H9 (cell line): ENCODE results near the gene OAS1. TPM values are rescaled to one million over a fixed set of nuclear protein-coding genes. Genes with fewer than 3 reads are reported as not detected.

Source experiments
- DNase-seq: peaks from one replicate; pipeline ENCODE4 v3.0.0-alpha.2; 2017
- H2AFZ ChIP-seq: one replicate; pipeline ENCODE4 v1.6.1; 2013; ENCODE audit warnings: mild to moderate bottlenecking, low read length, control low read depth, moderate library complexity
- H2AK5ac ChIP-seq: 2 replicates; pipeline ENCODE4 v1.6.1; 2013; ENCODE audit warnings: low read length, control low read depth, mixed read lengths; ENCODE audit not compliant: insufficient read length
- H2BK120ac ChIP-seq: one replicate; pipeline ENCODE4 v1.6.1; 2013; ENCODE audit warnings: low read depth, mild to moderate bottlenecking, low read length, control low read depth, inconsistent platforms; ENCODE audit not compliant: poor library complexity, severe bottlenecking
- H2BK12ac ChIP-seq: 2 replicates; pipeline ENCODE4 v1.6.1; 2013; ENCODE audit warnings: low read length, control low read depth, mixed read lengths, low read depth; ENCODE audit not compliant: insufficient read length
- H2BK15ac ChIP-seq: 2 replicates; pipeline ENCODE4 v1.6.1; 2013; ENCODE audit warnings: low read depth, low read length, control low read depth
- H2BK20ac ChIP-seq: one replicate; pipeline ENCODE4 v1.6.1; 2013; ENCODE audit warnings: low read depth, mild to moderate bottlenecking, low read length, control low read depth, inconsistent platforms; ENCODE audit not compliant: poor library complexity, severe bottlenecking
- H2BK5ac ChIP-seq: 2 replicates; pipeline ENCODE4 v1.6.1; 2013; ENCODE audit warnings: low read length, control low read depth, mixed read lengths; ENCODE audit not compliant: insufficient read length
- H3K14ac ChIP-seq: 2 replicates; pipeline ENCODE4 v1.6.1; 2013; ENCODE audit warnings: low read length, control low read depth; ENCODE audit not compliant: insufficient read depth
- H3K18ac ChIP-seq: 2 replicates; pipeline ENCODE4 v1.6.1; 2013; ENCODE audit warnings: low read depth, mild to moderate bottlenecking, mixed read lengths, low read length, control low read depth; ENCODE audit not compliant: insufficient read length
- H3K23ac ChIP-seq: 2 replicates; pipeline ENCODE4 v1.6.1; 2013; ENCODE audit warnings: low read length, control low read depth, mixed read lengths, low read depth; ENCODE audit not compliant: insufficient read length
- H3K23me2 ChIP-seq: 2 replicates; pipeline ENCODE4 v1.6.1; 2013; ENCODE audit warnings: low read depth, mild to moderate bottlenecking, mixed read lengths, low read length, control low read depth; ENCODE audit not compliant: insufficient read length, poor library complexity, severe bottlenecking
- H3K27ac ChIP-seq: 2 replicates; pipeline ENCODE4 v1.5.1; 2013; ENCODE audit warnings: low read length, control low read depth, mixed read lengths, low read depth; ENCODE audit not compliant: insufficient read length
- H3K27me3 ChIP-seq: 2 replicates; pipeline ENCODE4 v1.6.1; 2013; ENCODE audit warnings: low read length, control low read depth, inconsistent platforms; ENCODE audit not compliant: insufficient read depth
- H3K4ac ChIP-seq: 2 replicates; pipeline ENCODE4 v1.6.1; 2013; ENCODE audit warnings: low read depth, mild to moderate bottlenecking, control low read depth, inconsistent platforms, low read length, moderate library complexity
- H3K4me1 ChIP-seq: 2 replicates; pipeline ENCODE4 v1.6.1; 2013; ENCODE audit warnings: low read length, control low read depth, inconsistent platforms; ENCODE audit not compliant: insufficient read depth
- H3K4me2 ChIP-seq: 2 replicates; pipeline ENCODE4 v1.6.1; 2013; ENCODE audit warnings: low read length, control low read depth, mixed read lengths; ENCODE audit not compliant: insufficient read length, insufficient read depth
- H3K56ac ChIP-seq: 2 replicates; pipeline ENCODE4 v1.6.1; 2013; ENCODE audit warnings: low read depth, mild to moderate bottlenecking, mixed read lengths, low read length, control low read depth; ENCODE audit not compliant: insufficient read length
- H3K79me1 ChIP-seq: 2 replicates; pipeline ENCODE4 v1.6.1; 2013; ENCODE audit warnings: low read depth, mild to moderate bottlenecking, moderate library complexity, low read length, control low read depth, inconsistent platforms; ENCODE audit not compliant: insufficient read depth, poor library complexity, severe bottlenecking
- H3K79me2 ChIP-seq: 2 replicates; pipeline ENCODE4 v1.6.1; 2013; ENCODE audit warnings: low read length, control low read depth, inconsistent platforms; ENCODE audit not compliant: insufficient read depth
- H3K9ac ChIP-seq: 2 replicates; pipeline ENCODE4 v1.6.1; 2013; ENCODE audit warnings: low read length, control low read depth, mixed read lengths; ENCODE audit not compliant: insufficient read length; ENCODE audit errors: extremely low read depth
- H3K9me3 ChIP-seq: one replicate; pipeline ENCODE4 v1.6.1; 2013; ENCODE audit warnings: low read depth, low read length, inconsistent platforms; ENCODE audit not compliant: control insufficient read depth
- H3T11ph ChIP-seq: one replicate; pipeline ENCODE4 v1.6.1; 2013; ENCODE audit warnings: mild to moderate bottlenecking, low read length, control low read depth, inconsistent platforms
- H4K20me1 ChIP-seq: one replicate; pipeline ENCODE4 v1.6.1; 2013; ENCODE audit not compliant: control insufficient read depth, insufficient read length, insufficient read depth
- H4K5ac ChIP-seq: 2 replicates; pipeline ENCODE4 v1.6.1; 2013; ENCODE audit warnings: low read depth, mild to moderate bottlenecking, mixed read lengths, low read length, control low read depth; ENCODE audit not compliant: insufficient read length
- H4K8ac ChIP-seq: replicated peaks from 2 replicates; pipeline ENCODE4 v1.6.1; 2013; ENCODE audit warnings: low read length, control low read depth, mixed read lengths, low read depth; ENCODE audit not compliant: insufficient read length
- H4K91ac ChIP-seq: 2 replicates; pipeline ENCODE4 v1.6.1; 2013; ENCODE audit warnings: low read depth, mild to moderate bottlenecking, moderate library complexity, mixed read lengths, low read length, control low read depth; ENCODE audit not compliant: insufficient read length
- H3K27ac Mint-ChIP-seq, 3 experiments: 2 replicates in 2 of 3; 3 replicates in 1 of 3; pipeline ENCODE4 v1.8.0; 2020 to 2021; ENCODE audit warnings: mixed read lengths in 3 of 3, mild to moderate bottlenecking in 1 of 3, moderate library complexity in 1 of 3
- H3K27me3 Mint-ChIP-seq: 2 replicates; pipeline ENCODE4 v1.8.0; 2021; ENCODE audit warnings: low read depth, mild to moderate bottlenecking, moderate library complexity, mixed read lengths
- H3K36me3 Mint-ChIP-seq, 3 experiments: 2 replicates in 2 of 3; 3 replicates in 1 of 3; pipeline ENCODE4 v1.8.0; 2020 to 2021; ENCODE audit warnings: low read depth in 3 of 3, mixed read lengths in 3 of 3; ENCODE audit not compliant: insufficient read depth in 1 of 3
- H3K4me1 Mint-ChIP-seq, 2 experiments: 2 replicates each; pipeline ENCODE4 v1.8.0; 2020; ENCODE audit warnings: mixed read lengths in 2 of 2
- H3K4me3 Mint-ChIP-seq, 2 experiments: 2 replicates in 1 of 2; 3 replicates in 1 of 2; pipeline ENCODE4 v1.8.0; 2020 to 2021; ENCODE audit warnings: mild to moderate bottlenecking in 2 of 2, mixed read lengths in 2 of 2, moderate library complexity in 1 of 2
- H3K9me3 Mint-ChIP-seq, 2 experiments: 2 replicates in 1 of 2; 3 replicates in 1 of 2; pipeline ENCODE4 v1.8.0; 2020; ENCODE audit warnings: mild to moderate bottlenecking in 2 of 2, mixed read lengths in 2 of 2, moderate library complexity in 1 of 2
- CTCF ChIP-seq: fragments of 200-600 bp; sonication (generic); conservative IDR thresholded peaks from 3 replicates; pipeline ENCODE4 v1.8.0; 2021; ENCODE audit warnings: antibody characterized with exemption, mild to moderate bottlenecking
- WGBS: extraction: QIAGEN DNeasy Blood & Tissue Kit; methylation state at CpG from one replicate; pipeline ENCODE4 v1.1.7; 2013; ENCODE audit warnings: missing lambda C conversion rate, low lambda C conversion rate, mixed read lengths; ENCODE audit not compliant: insufficient read length; ENCODE audit errors: extremely low coverage; 5-methylcytosine and 5-hydroxymethylcytosine counted together
- total RNA-seq: library from RNA; stranded (reverse); gene quantifications from 2 replicates; pipeline ENCODE4 v1.2.1, GENCODE V29; 2021

The OAS1 gene
- total RNA-seq, 1 experiment from 2014 or later: not detected

GRCh38 chr12:112963227-112963861 is 56.6 kb downstream of the OAS1 start:
- no peak overlapping the region for H2BK15ac ChIP-seq
- H3K4me2 ChIP-seq: no peak overlapping the region
- H2BK20ac ChIP-seq: no peak overlapping the region
- no peaks in the 10 kb centered on the region for H3K79me1 ChIP-seq
- H4K91ac ChIP-seq: no peak overlapping the region
- no peak overlapping the region for H2BK5ac ChIP-seq
- H3K18ac ChIP-seq: no peak overlapping the region
- H2BK120ac ChIP-seq: no peak overlapping the region
- Mint-ChIP-seq H3K4me3 (no peak overlapping the region), H3K27me3 (peaks cover 18% of the 10 kb centered on the region), H3K27ac (no peak overlapping the region), H3K4me1 (peaks cover 0 to 2% of the 10 kb centered on the region in 2 experiments; a peak in 1 of 4 replicates), H3K9me3 (peaks cover 15 to 28% of the 10 kb centered on the region in 2 experiments), H3K36me3 (peaks cover 6 to 12% (median 10%) of the 10 kb centered on the region in 3 experiments; a peak in 5 of 7 replicates)
- H3K27ac ChIP-seq: no peak overlapping the region
- WGBS: no CpG with 5 or more reads among the region's 14 CpGs
- H4K8ac ChIP-seq: no peak overlapping the region
- H3K23me2 ChIP-seq: peaks cover 3% of the 10 kb centered on the region
- no peaks in the 10 kb centered on the region for H3K4me1 ChIP-seq
- no peak overlapping the region for H3K4ac ChIP-seq
- H3T11ph ChIP-seq: no peak overlapping the region
- no peaks in the 10 kb centered on the region for H3K79me2 ChIP-seq
- H4K20me1 ChIP-seq: no peaks in the 10 kb centered on the region
- no peaks in the 10 kb centered on the region for H3K9me3 ChIP-seq
- no peak overlapping the region for H2AFZ ChIP-seq
- no peak overlapping the region for H2AK5ac ChIP-seq
- H3K14ac ChIP-seq: no peak overlapping the region
- TF ChIP-seq CTCF: no peak
- no peaks in the 10 kb centered on the region for H3K27me3 ChIP-seq
- no peak overlapping the region for H2BK12ac ChIP-seq
- no peak for DNase-seq
- H4K5ac ChIP-seq: no peak overlapping the region
- no peak overlapping the region for H3K56ac ChIP-seq
- H3K9ac ChIP-seq: no peak overlapping the region
- H3K23ac ChIP-seq: no peak overlapping the region
